NT2/D1 (cell line): ENCODE measurements around the gene GRAMD1B.

ENCODE experiments used
- SUZ12 ChIP-seq: IDR thresholded peaks from 2 replicates; pipeline ENCODE4 v1.6.1; 2011; ENCODE audit not compliant: insufficient read length, insufficient read depth; ENCODE audit errors: extremely low read depth
- ZNF274 ChIP-seq: IDR thresholded peaks from 2 replicates; pipeline ENCODE4 v1.6.1; 2011; ENCODE audit warnings: mild to moderate bottlenecking, low read depth, low read length

DNA sequence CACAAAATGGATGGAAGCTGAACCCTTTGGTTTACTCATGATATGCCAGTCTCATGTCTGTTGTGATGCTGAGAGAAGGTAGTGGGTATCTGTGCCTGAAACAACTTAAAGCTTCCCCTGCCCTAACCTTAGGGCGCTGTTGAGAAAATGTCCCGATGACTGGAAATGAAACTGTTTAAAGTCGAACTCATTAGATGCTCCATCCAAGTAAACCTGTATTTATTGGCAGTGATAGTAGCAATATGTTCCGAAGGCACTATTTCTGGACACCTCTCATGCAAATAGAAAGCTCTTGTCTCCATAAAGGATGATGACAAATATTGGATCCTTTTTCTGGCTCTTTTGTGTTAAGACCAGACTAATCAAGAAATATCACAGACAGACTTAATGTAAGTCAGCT, 86.2 kb downstream of the GRAMD1B start:
- TF ChIP-seq SUZ12 (no peak), ZNF274 (no peak)
